Panc1 (cell line): ENCODE data around the gene MTTP. TPM values are rescaled to one million over a fixed set of nuclear protein-coding genes. Genes with fewer than 3 reads are reported as not detected.

Experiments
- ATAC-seq: fragments of 200-7000 bp; cut with Tn5 transposase; 2 replicates; pipeline ENCODE4 v1.9.1; 2020; ENCODE audit warnings: mild to moderate bottlenecking, moderate library complexity
- BruUV-seq: library from RNA; stranded (reverse); fragments of 400-500 nt; replicated peaks from 2 replicates; lab custom pipeline; 2021; lab: Mats Ljungman, UMichigan
- CTCF ChIA-PET: fragments of 300-600 bp; sonication (Branson Sonifier 250); formaldehyde crosslinking; loops from one replicate; lab custom pipeline; 2022; ENCODE audit warnings: antibody characterized with exemption; lab: Charles Lee
- POLR2A ChIA-PET: fragments of 300-600 bp; sonication (Branson Sonifier 250); formaldehyde crosslinking; loops from one replicate; lab custom pipeline; 2022; ENCODE audit warnings: antibody characterized with exemption; lab: Charles Lee
- DNase-seq: peaks from one replicate; pipeline ENCODE4 v3.0.0-alpha.2; 2010; ENCODE audit warnings: low read depth, low spot score
- H3K27ac ChIP-seq: 2 replicates; pipeline ENCODE4 v1.5.1; 2011; ENCODE audit warnings: mild to moderate bottlenecking, low read length, inconsistent platforms
- H3K27me3 ChIP-seq: fragments of 200-500 bp; sonication (Bioruptor generic); 2 replicates; pipeline ENCODE4 v1.6.0; 2014; ENCODE audit warnings: low read length, inconsistent platforms; ENCODE audit not compliant: control insufficient read depth, insufficient read depth
- H3K36me3 ChIP-seq: fragments of 200-500 bp; sonication (Bioruptor generic); 2 replicates; pipeline ENCODE4 v1.5.1; 2014; ENCODE audit warnings: inconsistent platforms, mild to moderate bottlenecking, low read length, moderate library complexity; ENCODE audit not compliant: control insufficient read depth, insufficient read depth
- H3K4me1 ChIP-seq: 2 replicates; pipeline ENCODE4 v1.5.1; 2011; ENCODE audit warnings: inconsistent platforms, mild to moderate bottlenecking, low read length, moderate library complexity; ENCODE audit not compliant: control insufficient read depth, insufficient read depth
- H3K4me3 ChIP-seq, 2 experiments: 2 replicates each; pipeline ENCODE4 v1.5.1; 2011 to 2012; ENCODE audit warnings: low read depth in 2 of 2, low read length in 2 of 2, mild to moderate bottlenecking in 2 of 2, inconsistent platforms in 1 of 2, moderate library complexity in 1 of 2
- H3K9me3 ChIP-seq: fragments of 200-500 bp; sonication (Bioruptor generic); 2 replicates; pipeline ENCODE4 v1.5.1; 2014; ENCODE audit warnings: low read depth, mild to moderate bottlenecking, inconsistent platforms, low read length, moderate library complexity; ENCODE audit not compliant: control insufficient read depth, insufficient read depth
- CTCF ChIP-seq: fragments of 450-650 bp; IDR thresholded peaks from 2 replicates; pipeline ENCODE4 v1.5.1; 2017; ENCODE audit warnings: mild to moderate bottlenecking
- POLR2AphosphoS5 ChIP-seq: IDR thresholded peaks from 2 replicates; pipeline ENCODE4 v1.6.1; 2012; ENCODE audit warnings: mild to moderate bottlenecking, low read depth, low read length, moderate library complexity
- SIN3A ChIP-seq: IDR thresholded peaks from 2 replicates; pipeline ENCODE4 v1.6.1; 2012; ENCODE audit warnings: low read depth, mild to moderate bottlenecking, low read length, moderate library complexity, borderline replicate concordance; ENCODE audit not compliant: insufficient read depth
- TCF7L2 ChIP-seq: IDR thresholded peaks from 2 replicates; pipeline ENCODE4 v1.6.1; 2011; ENCODE audit warnings: mild to moderate bottlenecking, low read depth, low read length, inconsistent platforms
- in situ Hi-C: cut with HindIII; loops from 2 replicates; pipeline ENCODE4 v1.10.0; 2016; ENCODE audit warnings: low sequenced_read_pairs, low pct_unique_long_range_greater_than_20kb
- intact Hi-C: fragments of 100-400 bp; cut with micrococcal nuclease; formaldehyde crosslinking; loops from one replicate; pipeline ENCODE4 v1.10.0; 2022; ENCODE audit not compliant: unreplicated experiment
- total RNA-seq: library from RNA; stranded (reverse); gene quantifications from one replicate; pipeline ENCODE4 v1.2.1, GENCODE V29; 2021; ENCODE audit not compliant: unreplicated experiment
- TF ChIP-seq, protein P1 (sequence below), 2 experiments: IDR thresholded peaks; 2 replicates each; pipeline ENCODE4 v1.6.1; 2011 to 2012; ENCODE audit warnings: low read depth in 2 of 2, control low read depth in 1 of 2, low read length in 1 of 2, mild to moderate bottlenecking in 1 of 2, moderate library complexity in 1 of 2; ENCODE audit not compliant: insufficient read depth in 1 of 2

Gene MTTP
- total RNA-seq, 1 experiment from 2014 or later = 0.26 TPM

- H3K4me1 ChIP-seq = no peaks in the 10 kb centered on the region
- in situ Hi-C loops = no loop called here
- ChIA-PET CTCF (no interaction called here), POLR2A (no interaction called here)
- no peaks in the 10 kb centered on the region; the same call in 1 of the 2 replicates for H3K36me3 ChIP-seq
- no peak overlapping the region for H3K4me3 ChIP-seq
- TF ChIP-seq, protein P1, sequence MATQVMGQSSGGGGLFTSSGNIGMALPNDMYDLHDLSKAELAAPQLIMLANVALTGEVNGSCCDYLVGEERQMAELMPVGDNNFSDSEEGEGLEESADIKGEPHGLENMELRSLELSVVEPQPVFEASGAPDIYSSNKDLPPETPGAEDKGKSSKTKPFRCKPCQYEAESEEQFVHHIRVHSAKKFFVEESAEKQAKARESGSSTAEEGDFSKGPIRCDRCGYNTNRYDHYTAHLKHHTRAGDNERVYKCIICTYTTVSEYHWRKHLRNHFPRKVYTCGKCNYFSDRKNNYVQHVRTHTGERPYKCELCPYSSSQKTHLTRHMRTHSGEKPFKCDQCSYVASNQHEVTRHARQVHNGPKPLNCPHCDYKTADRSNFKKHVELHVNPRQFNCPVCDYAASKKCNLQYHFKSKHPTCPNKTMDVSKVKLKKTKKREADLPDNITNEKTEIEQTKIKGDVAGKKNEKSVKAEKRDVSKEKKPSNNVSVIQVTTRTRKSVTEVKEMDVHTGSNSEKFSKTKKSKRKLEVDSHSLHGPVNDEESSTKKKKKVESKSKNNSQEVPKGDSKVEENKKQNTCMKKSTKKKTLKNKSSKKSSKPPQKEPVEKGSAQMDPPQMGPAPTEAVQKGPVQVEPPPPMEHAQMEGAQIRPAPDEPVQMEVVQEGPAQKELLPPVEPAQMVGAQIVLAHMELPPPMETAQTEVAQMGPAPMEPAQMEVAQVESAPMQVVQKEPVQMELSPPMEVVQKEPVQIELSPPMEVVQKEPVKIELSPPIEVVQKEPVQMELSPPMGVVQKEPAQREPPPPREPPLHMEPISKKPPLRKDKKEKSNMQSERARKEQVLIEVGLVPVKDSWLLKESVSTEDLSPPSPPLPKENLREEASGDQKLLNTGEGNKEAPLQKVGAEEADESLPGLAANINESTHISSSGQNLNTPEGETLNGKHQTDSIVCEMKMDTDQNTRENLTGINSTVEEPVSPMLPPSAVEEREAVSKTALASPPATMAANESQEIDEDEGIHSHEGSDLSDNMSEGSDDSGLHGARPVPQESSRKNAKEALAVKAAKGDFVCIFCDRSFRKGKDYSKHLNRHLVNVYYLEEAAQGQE (IDR thresholded peaks at IDR 0.05; ENCODE audit: insufficient read depth in 1 of 2, low read depth in 2 of 2, low read length in 1 of 2) = no peak
- TF ChIP-seq SIN3A (no peak), CTCF (no peak), POLR2AphosphoS5 (no peak), TCF7L2 (no peak)
- intact Hi-C loops = no loop called here
- no peak for DNase-seq
- no peaks in the 10 kb centered on the region for H3K9me3 ChIP-seq
- ATAC-seq = no peak
- H3K27ac ChIP-seq = no peak overlapping the region
- BruUV-seq = no TSS peak
- no peaks in the 10 kb centered on the region for H3K27me3 ChIP-seq
These were observed 17.1 kb downstream of the MTTP start for GRCh38 chr4:99591757-99592156.

GRCh38 chr4:99593781-99594641 lies 19.4 kb downstream of the MTTP start:
- BruUV-seq = no TSS peak
- intact Hi-C loops (no loop called here), in situ Hi-C loops (no loop called here)
- Histone ChIP-seq H3K4me1 (no peaks in the 10 kb centered on the region), H3K4me3 (no peak overlapping the region), H3K9me3 (no peaks in the 10 kb centered on the region), H3K27me3 (no peaks in the 10 kb centered on the region), H3K27ac (no peak overlapping the region), H3K36me3 (no peaks in the 10 kb centered on the region)
- ChIA-PET CTCF (no interaction called here), POLR2A (no interaction called here)
- DNase-seq = no peak
- no peak for ATAC-seq
- no peak for TF ChIP-seq SIN3A
- TF ChIP-seq, protein P1 (IDR thresholded peaks at IDR 0.05; ENCODE audit: insufficient read depth in 1 of 2, low read depth in 2 of 2, low read length in 1 of 2) = no peak
